Adrenal gland (tissue), 5 donors: ENCODE data around the gene SPIRE1.

Source experiments
- CTCF ChIP-seq, 6 experiments: fragments of 450-650 bp in 4 of 6; fragments of 200-600 bp in 2 of 6; sonication (generic) in 1 of 6; IDR thresholded peaks; 1 replicate in 5 of 6; 2 replicates in 1 of 6; pipeline versions ENCODE4 v1.5.1 to v1.8.0; 2016 to 2021; ENCODE audit warnings: antibody characterized with exemption in 6 of 6, mild to moderate bottlenecking in 2 of 6, moderate library complexity in 1 of 6
- POLR2A ChIP-seq, 2 donors: fragments of 450-650 bp; IDR thresholded peaks; one replicate each; pipeline ENCODE4 v1.6.1; 2017; ENCODE audit warnings: antibody characterized with exemption in 2 of 2, mild to moderate bottlenecking in 2 of 2, moderate library complexity in 1 of 2
- donor health status: DM: no; HTN: no; CAD: no.

GRCh38 chr18:12608301-12608700 is 49.6 kb downstream of the SPIRE1 start:
- no peak for TF ChIP-seq CTCF (IDR thresholded peaks at IDR 0.05)
- TF ChIP-seq POLR2A (IDR thresholded peaks at IDR 0.05) = no peak
